ENCODE results near the gene SIM2.
"Not testable (repeated sequence)": the region's sequence is repeated elsewhere in the genome, so short reads cannot be mapped to it uniquely, and the experiment has no call there.

SIM2 gene, protein sequence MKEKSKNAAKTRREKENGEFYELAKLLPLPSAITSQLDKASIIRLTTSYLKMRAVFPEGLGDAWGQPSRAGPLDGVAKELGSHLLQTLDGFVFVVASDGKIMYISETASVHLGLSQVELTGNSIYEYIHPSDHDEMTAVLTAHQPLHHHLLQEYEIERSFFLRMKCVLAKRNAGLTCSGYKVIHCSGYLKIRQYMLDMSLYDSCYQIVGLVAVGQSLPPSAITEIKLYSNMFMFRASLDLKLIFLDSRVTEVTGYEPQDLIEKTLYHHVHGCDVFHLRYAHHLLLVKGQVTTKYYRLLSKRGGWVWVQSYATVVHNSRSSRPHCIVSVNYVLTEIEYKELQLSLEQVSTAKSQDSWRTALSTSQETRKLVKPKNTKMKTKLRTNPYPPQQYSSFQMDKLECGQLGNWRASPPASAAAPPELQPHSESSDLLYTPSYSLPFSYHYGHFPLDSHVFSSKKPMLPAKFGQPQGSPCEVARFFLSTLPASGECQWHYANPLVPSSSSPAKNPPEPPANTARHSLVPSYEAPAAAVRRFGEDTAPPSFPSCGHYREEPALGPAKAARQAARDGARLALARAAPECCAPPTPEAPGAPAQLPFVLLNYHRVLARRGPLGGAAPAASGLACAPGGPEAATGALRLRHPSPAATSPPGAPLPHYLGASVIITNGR

GRCh38 chr21:36698981-36699545 is at the start of gene SIM2:
Gene SIM2, plus strand, starts transcription at chr21:36699115. Its CDS starts 632 bp downstream, at chr21:36699747.
- ChIA-PET POLR2A (interaction anchor here (0.9 to 1.5 kb wide), 4 partner anchors 10 to 69 kb away, joined by 3 to 5 read pairs (median 4); no protein-coding TSS in a partner anchor), CTCF (interaction anchor here (1.4 kb wide), 1 partner anchor 155 kb away, joined by 4 read pairs; no protein-coding TSS in a partner anchor)
- DNase-seq (ENCODE audit: extremely low spot score), result peak; percentile 73
- no peak for TF ChIP-seq SUZ12 (IDR thresholded peaks at IDR 0.05)

DNA sequence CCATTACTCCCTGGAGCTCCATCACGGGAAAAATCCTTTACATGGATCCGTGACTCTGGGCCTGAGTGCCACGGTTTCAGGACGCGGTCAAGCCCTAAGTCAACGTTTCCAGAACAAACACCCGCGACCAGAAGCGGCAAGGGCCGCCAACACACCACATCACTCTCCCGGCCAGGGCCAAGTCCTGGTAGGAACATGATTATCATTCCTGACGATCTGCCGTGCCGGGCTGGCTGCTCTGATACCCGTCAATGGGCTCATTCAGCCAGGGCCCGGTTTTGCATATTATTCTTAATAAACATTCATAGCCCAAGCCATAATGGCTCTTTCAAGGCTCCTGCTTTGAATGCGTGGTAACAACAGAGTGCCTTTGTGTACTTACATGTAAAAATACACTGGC is 44.6 kb upstream of the SIM2 start:
- TF ChIP-seq LEF1 (IDR thresholded peaks at IDR 0.05; ENCODE audit: borderline replicate concordance) (no peak), ZNF384 (IDR thresholded peaks at IDR 0.05) (no peak), CTBP1 (IDR thresholded peaks at IDR 0.05; ENCODE audit: borderline replicate concordance) (no peak), SUZ12 (IDR thresholded peaks at IDR 0.05) (no peak), TARDBP (IDR thresholded peaks at IDR 0.05) (no peak), FOXM1 (IDR thresholded peaks at IDR 0.05; ENCODE audit: borderline replicate concordance) (no peak), SP1 (IDR thresholded peaks at IDR 0.05) (no peak), ARNT (IDR thresholded peaks at IDR 0.05) (no peak), HDGF (IDR thresholded peaks at IDR 0.05; ENCODE audit: borderline replicate concordance) (no peak), BHLHE40 (IDR thresholded peaks at IDR 0.05; ENCODE audit: borderline replicate concordance) (no peak), FOXA1 (IDR thresholded peaks at IDR 0.05) (no peak), ELF4 (IDR thresholded peaks at IDR 0.05) (no peak), NFRKB (IDR thresholded peaks at IDR 0.05) (no peak), FOXK2 (IDR thresholded peaks at IDR 0.05) (no peak), L3MBTL2 (conservative IDR thresholded peaks at IDR 0.05) (no peak)
- TF ChIP-seq, protein P1, sequence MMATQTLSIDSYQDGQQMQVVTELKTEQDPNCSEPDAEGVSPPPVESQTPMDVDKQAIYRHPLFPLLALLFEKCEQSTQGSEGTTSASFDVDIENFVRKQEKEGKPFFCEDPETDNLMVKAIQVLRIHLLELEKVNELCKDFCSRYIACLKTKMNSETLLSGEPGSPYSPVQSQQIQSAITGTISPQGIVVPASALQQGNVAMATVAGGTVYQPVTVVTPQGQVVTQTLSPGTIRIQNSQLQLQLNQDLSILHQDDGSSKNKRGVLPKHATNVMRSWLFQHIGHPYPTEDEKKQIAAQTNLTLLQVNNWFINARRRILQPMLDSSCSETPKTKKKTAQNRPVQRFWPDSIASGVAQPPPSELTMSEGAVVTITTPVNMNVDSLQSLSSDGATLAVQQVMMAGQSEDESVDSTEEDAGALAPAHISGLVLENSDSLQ (IDR thresholded peaks at IDR 0.05), result no peak
- ChIA-PET CTCF (interaction anchor here (1.0 kb wide), 1 partner anchor 200 kb away, joined by 4 read pairs; no protein-coding TSS in a partner anchor), POLR2A (no interaction called here)
- no peak for DNase-seq (ENCODE audit: extremely low spot score)

- ChIA-PET POLR2A (no interaction called here), CTCF (interaction anchor here (1.3 kb wide), 1 partner anchor 24 kb away, joined by 4 read pairs; no protein-coding TSS in a partner anchor)
- TF ChIP-seq, protein P1 (IDR thresholded peaks at IDR 0.05), result no peak
- TF ChIP-seq L3MBTL2 (conservative IDR thresholded peaks at IDR 0.05), result no peak
- no peak for TF ChIP-seq SP1 (IDR thresholded peaks at IDR 0.05)
- TF ChIP-seq LEF1 (IDR thresholded peaks at IDR 0.05; ENCODE audit: borderline replicate concordance), result no peak
- no peak for TF ChIP-seq NFRKB (IDR thresholded peaks at IDR 0.05)
- no peak for TF ChIP-seq FOXM1 (IDR thresholded peaks at IDR 0.05; ENCODE audit: borderline replicate concordance)
- TF ChIP-seq FOXK2 (IDR thresholded peaks at IDR 0.05), result no peak
- no peak for TF ChIP-seq ELF4 (IDR thresholded peaks at IDR 0.05)
- no peak for TF ChIP-seq HDGF (IDR thresholded peaks at IDR 0.05; ENCODE audit: borderline replicate concordance)
- TF ChIP-seq SUZ12 (IDR thresholded peaks at IDR 0.05), result no peak
- no peak for TF ChIP-seq FOXA1 (IDR thresholded peaks at IDR 0.05)
- no peak for DNase-seq (ENCODE audit: extremely low spot score)
Measured at GRCh38 chr21:36654796-36655325, 44.1 kb upstream of the SIM2 start.

- ChIA-PET CTCF (interaction anchor here (1.3 kb wide), 1 partner anchor 26 kb away, joined by 4 read pairs; no protein-coding TSS in a partner anchor), POLR2A (no interaction called here)
- TF ChIP-seq FOXM1 (IDR thresholded peaks at IDR 0.05; ENCODE audit: borderline replicate concordance) (no peak), ZNF384 (IDR thresholded peaks at IDR 0.05) (no peak), TARDBP (IDR thresholded peaks at IDR 0.05) (no peak), ARNT (IDR thresholded peaks at IDR 0.05) (no peak), L3MBTL2 (conservative IDR thresholded peaks at IDR 0.05) (no peak), SP1 (IDR thresholded peaks at IDR 0.05) (no peak), HDGF (IDR thresholded peaks at IDR 0.05; ENCODE audit: borderline replicate concordance) (no peak), BHLHE40 (IDR thresholded peaks at IDR 0.05; ENCODE audit: borderline replicate concordance) (no peak), FOXA1 (IDR thresholded peaks at IDR 0.05) (no peak), LEF1 (IDR thresholded peaks at IDR 0.05; ENCODE audit: borderline replicate concordance) (no peak), FOXK2 (IDR thresholded peaks at IDR 0.05) (no peak), NFRKB (IDR thresholded peaks at IDR 0.05) (no peak), SUZ12 (IDR thresholded peaks at IDR 0.05) (no peak), ELF4 (IDR thresholded peaks at IDR 0.05) (no peak), CTBP1 (IDR thresholded peaks at IDR 0.05; ENCODE audit: borderline replicate concordance) (no peak)
- TF ChIP-seq, protein P1 (IDR thresholded peaks at IDR 0.05), result no peak
- DNase-seq (ENCODE audit: extremely low spot score), result no peak
Measured at GRCh38 chr21:36656138-36656537, 42.8 kb upstream of the SIM2 start.

GRCh38 chr21:36657290-36657689 is 41.6 kb upstream of the SIM2 start:
- DNase-seq (ENCODE audit: extremely low spot score); CTCF ChIA-PET; POLR2A ChIA-PET: not testable (repeated sequence)

All from HEK293T (cell line).